GM12878 (cell line): ENCODE results near the gene ZNF608. TPM values are rescaled to one million over a fixed set of nuclear protein-coding genes. Genes with fewer than 3 reads are reported as not detected.

Experiments used
- ATAC-seq: fragments of 200-7000 bp; cut with Tn5 transposase; 3 replicates; pipeline ENCODE4 v1.9.1; 2020; ENCODE audit warnings: mild to moderate bottlenecking, moderate library complexity
- BruUV-seq: library from RNA; stranded (reverse); fragments of 400-500 nt; replicated peaks from 2 replicates; lab custom pipeline; 2021; lab: Mats Ljungman, UMichigan
- CTCF ChIA-PET: fragments of 300-600 bp; sonication (Branson Sonifier 250); formaldehyde crosslinking; extraction: SDS; loops from one replicate; lab custom pipeline; 2021; ENCODE audit warnings: inconsistent platforms; lab: Yijun Ruan, JAX
- POLR2A ChIA-PET: fragments of 350-600 bp; formaldehyde crosslinking; extraction: SDS; loops from one replicate; lab custom pipeline; 2021; ENCODE audit warnings: inconsistent platforms; lab: Charles Lee
- RAD21 ChIA-PET: fragments of 300-600 bp; sonication (Branson Sonifier 250); formaldehyde crosslinking; loops from one replicate; lab custom pipeline; 2023; ENCODE audit warnings: antibody characterized with exemption; ENCODE audit not compliant: unreplicated experiment; lab: Charles Lee
- SMC1A ChIA-PET: fragments of 300-600 bp; sonication (Branson Sonifier 250); formaldehyde crosslinking; loops from one replicate; lab custom pipeline; 2023; ENCODE audit not compliant: unreplicated experiment, uncharacterized antibody; lab: Charles Lee
- DNase-seq: peaks from one replicate; pipeline ENCODE4 v3.0.0-alpha.2; 2011; ENCODE audit warnings: low read depth, low spot score
- FAIRE-seq: peaks from 3 replicates; lab custom pipeline; 2011; peaks lifted over from hg19 to GRCh38; lab: Jason Lieb, UNC
- H2AFZ ChIP-seq: 2 replicates; pipeline ENCODE4 v1.6.0; 2011; ENCODE audit warnings: low read depth, low read length, control low read depth; ENCODE audit not compliant: control insufficient read depth
- H3K27ac ChIP-seq: 2 replicates; pipeline ENCODE4 v1.5.1; 2011; ENCODE audit warnings: control low read depth; ENCODE audit not compliant: control insufficient read depth, insufficient read depth
- H3K27me3 ChIP-seq, 2 experiments: replicated peaks in 1 of 2; 2 replicates each; pipeline versions ENCODE4 v1.6.0 to v1.6.1; 2011; ENCODE audit warnings: low read length in 1 of 2; ENCODE audit not compliant: control insufficient read depth in 2 of 2, insufficient read depth in 2 of 2
- H3K36me3 ChIP-seq, 2 experiments: 2 replicates each; pipeline ENCODE4 v1.5.1; 2011; ENCODE audit warnings: low read length in 1 of 2; ENCODE audit not compliant: control insufficient read depth in 2 of 2, insufficient read depth in 2 of 2
- H3K4me1 ChIP-seq: 2 replicates; pipeline ENCODE4 v1.6.1; 2011; ENCODE audit warnings: mild to moderate bottlenecking, low read length, moderate library complexity, mixed read lengths; ENCODE audit not compliant: control insufficient read depth, insufficient read depth
- H3K4me2 ChIP-seq: 2 replicates; pipeline ENCODE4 v1.6.0; 2011; ENCODE audit warnings: control low read depth; ENCODE audit not compliant: control insufficient read depth, insufficient read depth
- H3K4me3 ChIP-seq: fragments of 200-600 bp; sonication (generic); 2 replicates; pipeline ENCODE4 v1.5.1; 2016
- H3K79me2 ChIP-seq: 2 replicates; pipeline ENCODE4 v1.6.0; 2011; ENCODE audit warnings: low read length; ENCODE audit not compliant: control insufficient read depth, insufficient read depth
- H3K9ac ChIP-seq: 2 replicates; pipeline ENCODE4 v1.8.0; 2011; ENCODE audit warnings: low read length, control low read depth, mixed read lengths; ENCODE audit not compliant: control insufficient read depth, insufficient read depth
- H3K9me3 ChIP-seq: replicated peaks from 3 replicates; pipeline ENCODE4 v1.5.1; 2011; ENCODE audit warnings: mild to moderate bottlenecking, low read length; ENCODE audit not compliant: control insufficient read depth, insufficient read depth
- H4K20me1 ChIP-seq: 2 replicates; pipeline ENCODE4 v1.6.0; 2011; ENCODE audit not compliant: control insufficient read depth, insufficient read depth
- NBN ChIP-seq: fragments of 450-650 bp; IDR thresholded peaks from 2 replicates; pipeline ENCODE4 v1.6.1; 2016
- NFXL1 ChIP-seq: fragments of 450-650 bp; IDR thresholded peaks from 2 replicates; pipeline ENCODE4 v1.6.1; 2017; ENCODE audit warnings: antibody characterized with exemption, mild to moderate bottlenecking, borderline replicate concordance
- REST ChIP-seq: IDR thresholded peaks from 2 replicates; pipeline ENCODE4 v1.6.1; 2012; ENCODE audit warnings: mild to moderate bottlenecking, low read depth, low read length
- USF1 ChIP-seq: IDR thresholded peaks from 2 replicates; pipeline ENCODE4 v1.6.1; 2011; ENCODE audit warnings: borderline replicate concordance, low read depth, mild to moderate bottlenecking, moderate library complexity, mixed read lengths, low read length; ENCODE audit not compliant: insufficient read depth; ENCODE audit errors: extremely low read length
- WGBS: methylation state at CpG from one replicate; pipeline ENCODE4 v1.1.6; 2016; ENCODE audit warnings: low lambda C conversion rate; ENCODE audit not compliant: insufficient replicate concordance, insufficient coverage; ENCODE audit errors: missing lambda C conversion rate; 5-methylcytosine and 5-hydroxymethylcytosine counted together
- in situ Hi-C: fragments of 300-500 bp; cut with MboI; formaldehyde crosslinking; loops from 9 replicates; pipeline ENCODE4 v1.14.3; 2018; ENCODE audit warnings: mixed read lengths
- intact Hi-C: fragments of 100-400 bp; cut with micrococcal nuclease; formaldehyde crosslinking; loops from one replicate; pipeline ENCODE4 v1.14.2; 2022; ENCODE audit not compliant: unreplicated experiment
- polyA plus RNA-seq, 11 experiments: library from polyadenylated mRNA; depleted of rRNA in 4 of 11; unstranded in 6 of 11; stranded (reverse) in 5 of 11; fragments of >200 nt; fragmentation: Nextera tagmentation in 4 of 11; fragmentation: Illumina TruSeq in 1 of 11; extraction: Ambion mirVana in 4 of 11; extraction: Trizol in 1 of 11; gene quantifications; 1 replicate in 1 of 11; 2 replicates in 10 of 11; pipeline versions ENCODE4 v1.2.1 to v1.2.3, GENCODE V29; 2011 to 2016; ENCODE audit warnings: inconsistent platforms in 2 of 11, missing spikeins in 2 of 11, low read depth in 1 of 11
- total RNA-seq, 4 experiments: library from RNA; depleted of rRNA in 3 of 4; stranded (reverse); fragments of >200 nt in 3 of 4; fragmentation: Illumina TruSeq in 1 of 4; extraction: Trizol in 1 of 4; gene quantifications; 2 replicates each; pipeline versions ENCODE4 v1.2.1 to v1.2.3, GENCODE V29; 2013 to 2021
- TF ChIP-seq, protein P1 (sequence below): fragments of 450-650 bp; IDR thresholded peaks from 2 replicates; pipeline ENCODE4 v1.6.1; 2017; ENCODE audit warnings: mild to moderate bottlenecking
- TF ChIP-seq, protein P2 (sequence below): fragments of 450-650 bp; formaldehyde crosslinking; IDR thresholded peaks from 2 replicates; pipeline ENCODE4 v1.4.0; 2020; ENCODE audit warnings: mild to moderate bottlenecking, moderate library complexity

The ZNF608 gene
- total and polyA plus RNA-seq, 10 of the 15 experiments (the other 5 are each of a cell fraction or from before 2014, with no cell fraction given): 0.19 to 6.7 (median 0.64) TPM

DNA sequence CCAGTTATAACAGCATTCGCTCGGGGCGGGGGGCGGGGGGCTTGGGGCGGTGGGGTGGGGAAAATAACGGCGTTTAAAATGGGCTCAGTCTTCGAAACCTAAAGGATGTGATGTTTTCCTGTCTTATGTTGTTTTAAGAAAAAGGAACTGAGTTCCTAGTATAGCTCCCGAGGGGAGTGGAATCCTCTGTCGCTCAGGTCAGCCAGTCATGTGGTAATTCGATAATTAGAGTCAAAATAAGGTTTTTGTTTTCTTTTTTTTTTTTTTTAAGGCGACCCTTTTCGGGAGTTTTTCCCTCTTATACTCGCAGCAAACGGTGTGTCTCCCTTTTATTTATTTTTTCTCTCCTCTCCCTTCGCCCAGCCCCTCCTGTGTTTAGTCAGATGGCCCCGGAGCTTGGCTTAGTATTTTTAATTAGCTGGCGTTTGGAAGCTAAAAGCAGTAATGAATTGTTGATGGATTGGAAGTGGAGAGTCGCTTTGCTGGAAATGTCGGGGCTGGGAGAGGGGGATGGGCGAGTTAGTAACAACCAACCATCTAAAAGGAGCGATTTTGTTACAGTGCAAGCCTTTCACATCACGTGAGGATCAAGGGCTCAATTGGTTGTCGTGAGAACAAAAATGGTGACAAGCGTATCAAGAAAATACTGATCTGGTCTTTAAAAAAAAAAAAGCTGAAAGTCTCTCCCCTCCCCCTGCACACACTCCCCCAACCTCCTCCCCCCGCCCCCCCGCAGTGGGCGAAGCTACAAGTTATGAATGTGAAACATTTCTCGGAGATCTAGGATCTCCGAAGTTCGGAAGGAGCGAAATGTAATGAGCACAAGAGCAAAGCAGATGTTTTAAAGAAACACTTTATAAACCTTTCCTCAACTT is 714 bp upstream of the ZNF608 start:
- intact Hi-C loops: loop anchor here (2.0 to 10.0 kb wide), 5 partner anchors 165 to 1072 kb away; no protein-coding TSS in a partner anchor
- RAD21 ChIA-PET: interaction anchor here (0.6 to 6.3 kb wide), 29 partner anchors 10 to 264 kb away, joined by 3 to 80 read pairs (median 6); no protein-coding TSS in a partner anchor
- Histone ChIP-seq H3K9ac (peak overlapping the region; percentile 93), H3K27ac (peak overlapping the region; percentile 94), H4K20me1 (no peaks in the 10 kb centered on the region), H3K27me3 (0 out of 4 replicates have a peak, but pooled peaks cover 0 to 4% of the 10 kb centered on the region in 2 experiments), H3K9me3 (no peaks in the 10 kb centered on the region), H3K4me1 (peaks cover 3% of the 10 kb centered on the region; the same call in 1 of the 2 replicates), H3K79me2 (peaks cover 44% of the 10 kb centered on the region), H3K4me3 (peak overlapping the region; percentile 83), H2AFZ (peak overlapping the region; percentile 66), H3K4me2 (peak overlapping the region; percentile 79), H3K36me3 (no peaks in the 10 kb centered on the region)
- peak; percentile 66 for DNase-seq
- FAIRE-seq: peak; percentile 68
- 1% methylated on average over 24 of the region's 32 CpGs for WGBS
- in situ Hi-C loops: loop anchor here (5.0 kb wide), 1 partner anchor 165 kb away; no protein-coding TSS in a partner anchor
- BruUV-seq: no TSS peak
- SMC1A ChIA-PET: interaction anchor here (0.7 to 5.0 kb wide), 22 partner anchors 10 to 1074 kb away, joined by 3 to 65 read pairs (median 12); no protein-coding TSS in a partner anchor
- ATAC-seq: peak; percentile 26
- CTCF ChIA-PET: interaction anchor here (0.6 to 2.4 kb wide), 7 partner anchors 9 to 949 kb away, joined by 3 to 12 read pairs (median 3); no protein-coding TSS in a partner anchor
- POLR2A ChIA-PET: interaction anchor here (0.6 to 3.0 kb wide), 20 partner anchors 8 to 316 kb away, joined by 3 to 16 read pairs (median 4); no protein-coding TSS in a partner anchor
- TF ChIP-seq, protein P1, sequence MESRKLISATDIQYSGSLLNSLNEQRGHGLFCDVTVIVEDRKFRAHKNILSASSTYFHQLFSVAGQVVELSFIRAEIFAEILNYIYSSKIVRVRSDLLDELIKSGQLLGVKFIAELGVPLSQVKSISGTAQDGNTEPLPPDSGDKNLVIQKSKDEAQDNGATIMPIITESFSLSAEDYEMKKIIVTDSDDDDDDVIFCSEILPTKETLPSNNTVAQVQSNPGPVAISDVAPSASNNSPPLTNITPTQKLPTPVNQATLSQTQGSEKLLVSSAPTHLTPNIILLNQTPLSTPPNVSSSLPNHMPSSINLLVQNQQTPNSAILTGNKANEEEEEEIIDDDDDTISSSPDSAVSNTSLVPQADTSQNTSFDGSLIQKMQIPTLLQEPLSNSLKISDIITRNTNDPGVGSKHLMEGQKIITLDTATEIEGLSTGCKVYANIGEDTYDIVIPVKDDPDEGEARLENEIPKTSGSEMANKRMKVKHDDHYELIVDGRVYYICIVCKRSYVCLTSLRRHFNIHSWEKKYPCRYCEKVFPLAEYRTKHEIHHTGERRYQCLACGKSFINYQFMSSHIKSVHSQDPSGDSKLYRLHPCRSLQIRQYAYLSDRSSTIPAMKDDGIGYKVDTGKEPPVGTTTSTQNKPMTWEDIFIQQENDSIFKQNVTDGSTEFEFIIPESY: no peak
- TF ChIP-seq REST: no peak
- TF ChIP-seq NBN: peak; percentile 46; the same call in 1 of the 2 replicates
- peak; percentile 78 for TF ChIP-seq USF1
- TF ChIP-seq NFXL1: no peak
- TF ChIP-seq, protein P2, sequence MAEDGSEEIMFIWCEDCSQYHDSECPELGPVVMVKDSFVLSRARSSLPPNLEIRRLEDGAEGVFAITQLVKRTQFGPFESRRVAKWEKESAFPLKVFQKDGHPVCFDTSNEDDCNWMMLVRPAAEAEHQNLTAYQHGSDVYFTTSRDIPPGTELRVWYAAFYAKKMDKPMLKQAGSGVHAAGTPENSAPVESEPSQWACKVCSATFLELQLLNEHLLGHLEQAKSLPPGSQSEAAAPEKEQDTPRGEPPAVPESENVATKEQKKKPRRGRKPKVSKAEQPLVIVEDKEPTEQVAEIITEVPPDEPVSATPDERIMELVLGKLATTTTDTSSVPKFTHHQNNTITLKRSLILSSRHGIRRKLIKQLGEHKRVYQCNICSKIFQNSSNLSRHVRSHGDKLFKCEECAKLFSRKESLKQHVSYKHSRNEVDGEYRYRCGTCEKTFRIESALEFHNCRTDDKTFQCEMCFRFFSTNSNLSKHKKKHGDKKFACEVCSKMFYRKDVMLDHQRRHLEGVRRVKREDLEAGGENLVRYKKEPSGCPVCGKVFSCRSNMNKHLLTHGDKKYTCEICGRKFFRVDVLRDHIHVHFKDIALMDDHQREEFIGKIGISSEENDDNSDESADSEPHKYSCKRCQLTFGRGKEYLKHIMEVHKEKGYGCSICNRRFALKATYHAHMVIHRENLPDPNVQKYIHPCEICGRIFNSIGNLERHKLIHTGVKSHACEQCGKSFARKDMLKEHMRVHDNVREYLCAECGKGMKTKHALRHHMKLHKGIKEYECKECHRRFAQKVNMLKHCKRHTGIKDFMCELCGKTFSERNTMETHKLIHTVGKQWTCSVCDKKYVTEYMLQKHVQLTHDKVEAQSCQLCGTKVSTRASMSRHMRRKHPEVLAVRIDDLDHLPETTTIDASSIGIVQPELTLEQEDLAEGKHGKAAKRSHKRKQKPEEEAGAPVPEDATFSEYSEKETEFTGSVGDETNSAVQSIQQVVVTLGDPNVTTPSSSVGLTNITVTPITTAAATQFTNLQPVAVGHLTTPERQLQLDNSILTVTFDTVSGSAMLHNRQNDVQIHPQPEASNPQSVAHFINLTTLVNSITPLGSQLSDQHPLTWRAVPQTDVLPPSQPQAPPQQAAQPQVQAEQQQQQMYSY (CRISPR knock-in tag): no peak
